ENCODE measurements around the gene ADH5. TPM values are rescaled to one million over a fixed set of nuclear protein-coding genes. Genes with fewer than 3 reads are reported as not detected.

ADH5 gene
- total and polyA plus RNA-seq, 4 donors: 90.4 to 190 (median 120) TPM

DNA sequence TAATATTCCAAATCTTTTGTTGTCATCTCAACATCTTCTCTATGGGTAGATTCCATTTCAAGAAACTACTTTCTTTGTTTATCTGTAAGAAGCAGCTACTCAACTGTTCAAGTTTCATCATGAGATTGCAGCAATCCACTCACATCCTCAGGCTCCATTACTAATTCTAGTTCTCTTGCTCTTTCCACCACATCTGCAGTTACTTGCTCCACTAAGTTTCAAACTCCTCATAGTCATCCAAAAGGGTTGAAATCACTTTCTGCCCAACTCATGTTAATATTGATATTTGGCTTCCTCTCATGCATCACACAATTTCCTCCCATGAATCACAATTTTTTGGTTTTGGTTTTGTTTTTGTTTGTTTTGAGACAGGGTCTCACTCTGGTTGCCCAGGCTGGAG lies 35.7 kb downstream of the ADH5 start:
- Histone ChIP-seq H3K4me3 (ENCODE audit: low read depth in 1 of 3, low read length in 3 of 3) (no peak overlapping the region), H3K4me1 (ENCODE audit: control insufficient read depth in 4 of 4, insufficient read depth in 4 of 4, low read length in 3 of 4) (peaks cover 0 to 5% (median under 1%) of the 10 kb centered on the region in 4 donors), H3K9ac (ENCODE audit: low read depth in 1 of 2, low read length in 2 of 2) (no peak overlapping the region), H3K27ac (ENCODE audit: low read depth in 1 of 2, low read length in 2 of 2) (no peak overlapping the region), H3K36me3 (ENCODE audit: control insufficient read depth in 4 of 4, insufficient read depth in 3 of 4, low read depth in 1 of 4, low read length in 3 of 4) (peaks cover 2 to 20% (median 7%) of the 10 kb centered on the region in 4 donors), H3K27me3 (ENCODE audit: control insufficient read depth in 4 of 4, insufficient read depth in 4 of 4, low read length in 3 of 4) (no peaks in the 10 kb centered on the region), H3K9me3 (ENCODE audit: control insufficient read depth in 4 of 4, low read length in 3 of 4) (no peaks in the 10 kb centered on the region)
- DNase-seq (ENCODE audit: low spot score): no peak
- no peak for TF ChIP-seq SP1 (IDR thresholded peaks at IDR 0.05)
- TF ChIP-seq HNF4A (conservative IDR thresholded peaks at IDR 0.05): no peak
- TF ChIP-seq FOXA1 (IDR thresholded peaks at IDR 0.05): no peak

- H3K36me3 ChIP-seq (ENCODE audit: control insufficient read depth in 4 of 4, insufficient read depth in 3 of 4, low read depth in 1 of 4, low read length in 3 of 4): peaks cover 2 to 20% (median 5%) of the 10 kb centered on the region in 4 donors
Observed at GRCh38 chr4:99047710-99048109, 40.9 kb downstream of the ADH5 start.

More at GRCh38 chr4:99047710-99048109, 40.9 kb downstream of the ADH5 start:
- Histone ChIP-seq H3K27me3 (ENCODE audit: control insufficient read depth in 4 of 4, insufficient read depth in 4 of 4, low read length in 3 of 4) (no peaks in the 10 kb centered on the region), H3K9ac (ENCODE audit: low read depth in 1 of 2, low read length in 2 of 2) (no peak overlapping the region), H3K9me3 (ENCODE audit: control insufficient read depth in 4 of 4, low read length in 3 of 4) (no peaks in the 10 kb centered on the region), H3K4me3 (ENCODE audit: low read depth in 1 of 3, low read length in 3 of 3) (no peak overlapping the region), H3K4me1 (ENCODE audit: control insufficient read depth in 4 of 4, insufficient read depth in 4 of 4, low read length in 3 of 4) (no peaks in the 10 kb centered on the region), H3K27ac (ENCODE audit: low read depth in 1 of 2, low read length in 2 of 2) (no peak overlapping the region)
- TF ChIP-seq FOXA1 (IDR thresholded peaks at IDR 0.05) (no peak), HNF4A (conservative IDR thresholded peaks at IDR 0.05) (no peak), RAD21 (IDR thresholded peaks at IDR 0.05) (no peak), FOXA2 (IDR thresholded peaks at IDR 0.05) (no peak), CTCF (IDR thresholded peaks at IDR 0.05; ENCODE audit: low read depth, low read length, missing input control) (no peak), NR2F2 (IDR thresholded peaks at IDR 0.05) (no peak), GABPA (IDR thresholded peaks at IDR 0.05 in 1 of 2, conservative IDR thresholded peaks at IDR 0.05 in 1 of 2) (no peak), JUND (IDR thresholded peaks at IDR 0.05) (no peak), SP1 (IDR thresholded peaks at IDR 0.05) (no peak), RXRA (IDR thresholded peaks at IDR 0.05) (no peak)
- TF ChIP-seq, protein P1, sequence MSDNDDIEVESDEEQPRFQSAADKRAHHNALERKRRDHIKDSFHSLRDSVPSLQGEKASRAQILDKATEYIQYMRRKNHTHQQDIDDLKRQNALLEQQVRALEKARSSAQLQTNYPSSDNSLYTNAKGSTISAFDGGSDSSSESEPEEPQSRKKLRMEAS (IDR thresholded peaks at IDR 0.05): no peak
- TF ChIP-seq, protein P2, sequence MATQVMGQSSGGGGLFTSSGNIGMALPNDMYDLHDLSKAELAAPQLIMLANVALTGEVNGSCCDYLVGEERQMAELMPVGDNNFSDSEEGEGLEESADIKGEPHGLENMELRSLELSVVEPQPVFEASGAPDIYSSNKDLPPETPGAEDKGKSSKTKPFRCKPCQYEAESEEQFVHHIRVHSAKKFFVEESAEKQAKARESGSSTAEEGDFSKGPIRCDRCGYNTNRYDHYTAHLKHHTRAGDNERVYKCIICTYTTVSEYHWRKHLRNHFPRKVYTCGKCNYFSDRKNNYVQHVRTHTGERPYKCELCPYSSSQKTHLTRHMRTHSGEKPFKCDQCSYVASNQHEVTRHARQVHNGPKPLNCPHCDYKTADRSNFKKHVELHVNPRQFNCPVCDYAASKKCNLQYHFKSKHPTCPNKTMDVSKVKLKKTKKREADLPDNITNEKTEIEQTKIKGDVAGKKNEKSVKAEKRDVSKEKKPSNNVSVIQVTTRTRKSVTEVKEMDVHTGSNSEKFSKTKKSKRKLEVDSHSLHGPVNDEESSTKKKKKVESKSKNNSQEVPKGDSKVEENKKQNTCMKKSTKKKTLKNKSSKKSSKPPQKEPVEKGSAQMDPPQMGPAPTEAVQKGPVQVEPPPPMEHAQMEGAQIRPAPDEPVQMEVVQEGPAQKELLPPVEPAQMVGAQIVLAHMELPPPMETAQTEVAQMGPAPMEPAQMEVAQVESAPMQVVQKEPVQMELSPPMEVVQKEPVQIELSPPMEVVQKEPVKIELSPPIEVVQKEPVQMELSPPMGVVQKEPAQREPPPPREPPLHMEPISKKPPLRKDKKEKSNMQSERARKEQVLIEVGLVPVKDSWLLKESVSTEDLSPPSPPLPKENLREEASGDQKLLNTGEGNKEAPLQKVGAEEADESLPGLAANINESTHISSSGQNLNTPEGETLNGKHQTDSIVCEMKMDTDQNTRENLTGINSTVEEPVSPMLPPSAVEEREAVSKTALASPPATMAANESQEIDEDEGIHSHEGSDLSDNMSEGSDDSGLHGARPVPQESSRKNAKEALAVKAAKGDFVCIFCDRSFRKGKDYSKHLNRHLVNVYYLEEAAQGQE (IDR thresholded peaks at IDR 0.05): no peak
- TF ChIP-seq, protein P3, sequence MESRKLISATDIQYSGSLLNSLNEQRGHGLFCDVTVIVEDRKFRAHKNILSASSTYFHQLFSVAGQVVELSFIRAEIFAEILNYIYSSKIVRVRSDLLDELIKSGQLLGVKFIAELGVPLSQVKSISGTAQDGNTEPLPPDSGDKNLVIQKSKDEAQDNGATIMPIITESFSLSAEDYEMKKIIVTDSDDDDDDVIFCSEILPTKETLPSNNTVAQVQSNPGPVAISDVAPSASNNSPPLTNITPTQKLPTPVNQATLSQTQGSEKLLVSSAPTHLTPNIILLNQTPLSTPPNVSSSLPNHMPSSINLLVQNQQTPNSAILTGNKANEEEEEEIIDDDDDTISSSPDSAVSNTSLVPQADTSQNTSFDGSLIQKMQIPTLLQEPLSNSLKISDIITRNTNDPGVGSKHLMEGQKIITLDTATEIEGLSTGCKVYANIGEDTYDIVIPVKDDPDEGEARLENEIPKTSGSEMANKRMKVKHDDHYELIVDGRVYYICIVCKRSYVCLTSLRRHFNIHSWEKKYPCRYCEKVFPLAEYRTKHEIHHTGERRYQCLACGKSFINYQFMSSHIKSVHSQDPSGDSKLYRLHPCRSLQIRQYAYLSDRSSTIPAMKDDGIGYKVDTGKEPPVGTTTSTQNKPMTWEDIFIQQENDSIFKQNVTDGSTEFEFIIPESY (IDR thresholded peaks at IDR 0.05): no peak
- WGBS: 91% methylated on average over 2 of the region's 2 CpGs
- no peak for DNase-seq (ENCODE audit: low spot score)

Data from liver (tissue), 9 donors.